Brain microvascular endothelial cell (primary cell): ENCODE data around the gene SCG5.
A peak's percentile ranks its signal among the peaks of the same experiment; 100 is the strongest.
"Not testable (repeated sequence)": the region's sequence is repeated elsewhere in the genome, so short reads cannot be mapped to it uniquely, and the experiment has no call there.

Experiments
- DNase-seq: peaks from one replicate; pipeline ENCODE4 v3.0.0-alpha.2; 2020
- H3K27ac ChIP-seq: fragments of 250-450 bp; sonication (Bioruptor Pico); 2 replicates; pipeline ENCODE4 v1.5.1; 2020; ENCODE audit warnings: mild to moderate bottlenecking, moderate library complexity
- H3K27me3 ChIP-seq: fragments of 250-450 bp; sonication (Bioruptor Pico); replicated peaks from 2 replicates; pipeline ENCODE4 v1.5.1; 2020; ENCODE audit warnings: mild to moderate bottlenecking
- H3K36me3 ChIP-seq: fragments of 250-450 bp; sonication (Bioruptor Pico); replicated peaks from 2 replicates; pipeline ENCODE4 v1.5.1; 2020; ENCODE audit warnings: mild to moderate bottlenecking
- H3K4me3 ChIP-seq: 2 replicates; pipeline ENCODE4 v1.5.1; 2011; ENCODE audit warnings: low read depth, mild to moderate bottlenecking, control low read depth, low read length, moderate library complexity
- in situ Hi-C: cut with HindIII; loops from 2 replicates; pipeline ENCODE4 v1.10.0; 2017; ENCODE audit warnings: low sequenced_read_pairs, low pct_ligation_motif_present
- TF ChIP-seq, protein P1 (sequence below): IDR thresholded peaks from 2 replicates; pipeline ENCODE4 v1.5.1; 2011; ENCODE audit warnings: low read depth, mild to moderate bottlenecking, moderate library complexity, low read length, control low read depth, inconsistent platforms; ENCODE audit errors: missing control alignments

The SCG5 gene, protein sequence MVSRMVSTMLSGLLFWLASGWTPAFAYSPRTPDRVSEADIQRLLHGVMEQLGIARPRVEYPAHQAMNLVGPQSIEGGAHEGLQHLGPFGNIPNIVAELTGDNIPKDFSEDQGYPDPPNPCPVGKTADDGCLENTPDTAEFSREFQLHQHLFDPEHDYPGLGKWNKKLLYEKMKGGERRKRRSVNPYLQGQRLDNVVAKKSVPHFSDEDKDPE

DNA sequence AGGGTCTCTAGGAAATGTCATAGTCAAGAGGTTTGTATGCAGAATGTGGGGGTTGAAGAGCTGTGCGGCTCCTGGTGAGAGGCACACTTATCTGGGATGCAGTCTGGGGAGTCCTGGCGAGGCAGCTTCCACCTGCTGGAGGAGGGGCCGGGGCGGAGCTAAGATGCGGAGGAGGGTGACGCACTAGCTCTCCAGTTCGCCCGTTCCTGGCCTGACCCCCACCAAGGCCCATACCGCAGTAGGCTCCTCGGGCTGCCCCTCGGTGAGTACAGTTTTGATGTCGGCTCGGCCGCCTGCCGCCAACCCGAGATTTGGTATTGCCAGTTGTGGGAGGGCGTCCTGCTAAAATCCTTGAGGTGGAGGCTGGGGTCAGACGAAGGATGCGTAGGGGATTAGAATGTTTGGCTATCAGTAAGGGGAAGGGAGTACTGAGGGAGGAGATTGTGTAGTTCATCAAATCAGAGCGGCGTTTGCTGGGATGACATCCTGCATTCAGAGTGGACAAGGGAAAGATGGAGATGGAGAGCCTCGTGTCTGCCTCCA is at the start of gene SCG5:
TSS of gene SCG5 (plus strand) at position 194 of the 543 bp plus-strand sequence. CDS start 1,883 bp downstream, outside the sequence.
- peak; percentile 45 for DNase-seq
- in situ Hi-C loops, result no loop called here
- H3K36me3 ChIP-seq, result no peaks in the 10 kb centered on the region
- peak within 1 kb of the TSS; percentile 55 for H3K4me3 ChIP-seq
- H3K27ac ChIP-seq, result peak within 1 kb of the TSS; percentile 13
- TF ChIP-seq, protein P1, sequence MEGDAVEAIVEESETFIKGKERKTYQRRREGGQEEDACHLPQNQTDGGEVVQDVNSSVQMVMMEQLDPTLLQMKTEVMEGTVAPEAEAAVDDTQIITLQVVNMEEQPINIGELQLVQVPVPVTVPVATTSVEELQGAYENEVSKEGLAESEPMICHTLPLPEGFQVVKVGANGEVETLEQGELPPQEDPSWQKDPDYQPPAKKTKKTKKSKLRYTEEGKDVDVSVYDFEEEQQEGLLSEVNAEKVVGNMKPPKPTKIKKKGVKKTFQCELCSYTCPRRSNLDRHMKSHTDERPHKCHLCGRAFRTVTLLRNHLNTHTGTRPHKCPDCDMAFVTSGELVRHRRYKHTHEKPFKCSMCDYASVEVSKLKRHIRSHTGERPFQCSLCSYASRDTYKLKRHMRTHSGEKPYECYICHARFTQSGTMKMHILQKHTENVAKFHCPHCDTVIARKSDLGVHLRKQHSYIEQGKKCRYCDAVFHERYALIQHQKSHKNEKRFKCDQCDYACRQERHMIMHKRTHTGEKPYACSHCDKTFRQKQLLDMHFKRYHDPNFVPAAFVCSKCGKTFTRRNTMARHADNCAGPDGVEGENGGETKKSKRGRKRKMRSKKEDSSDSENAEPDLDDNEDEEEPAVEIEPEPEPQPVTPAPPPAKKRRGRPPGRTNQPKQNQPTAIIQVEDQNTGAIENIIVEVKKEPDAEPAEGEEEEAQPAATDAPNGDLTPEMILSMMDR, result no peak
- H3K27me3 ChIP-seq, result no peaks in the 10 kb centered on the region

DNA sequence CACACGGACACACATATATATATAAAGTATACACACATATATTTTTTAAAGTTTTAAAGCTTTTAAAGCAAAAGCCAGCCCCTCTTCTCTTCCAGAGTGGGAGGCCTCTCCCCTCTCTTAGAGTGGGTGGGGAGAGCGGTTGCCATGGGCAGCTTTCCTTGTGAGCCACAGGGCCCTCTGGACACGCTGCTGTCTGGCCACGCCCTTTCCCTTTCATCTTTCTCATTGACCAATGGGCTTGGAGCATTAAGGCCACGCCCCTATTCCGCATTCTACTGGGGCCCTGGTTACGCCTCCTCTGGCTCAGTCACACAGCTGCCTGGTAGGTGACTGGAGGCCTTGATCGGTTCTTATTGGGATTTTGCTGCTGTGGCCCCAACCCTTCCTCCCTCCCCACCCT is 48.4 kb upstream of the SCG5 start, which contains the start of gene GOLGA8N:
TSS of gene GOLGA8N (plus strand) at position 306 of the 400 bp plus-strand sequence.
- H3K27ac ChIP-seq, H3K36me3 ChIP-seq, H3K27me3 ChIP-seq, H3K4me3 ChIP-seq, in situ Hi-C loops, DNase-seq: not testable (repeated sequence)

DNA sequence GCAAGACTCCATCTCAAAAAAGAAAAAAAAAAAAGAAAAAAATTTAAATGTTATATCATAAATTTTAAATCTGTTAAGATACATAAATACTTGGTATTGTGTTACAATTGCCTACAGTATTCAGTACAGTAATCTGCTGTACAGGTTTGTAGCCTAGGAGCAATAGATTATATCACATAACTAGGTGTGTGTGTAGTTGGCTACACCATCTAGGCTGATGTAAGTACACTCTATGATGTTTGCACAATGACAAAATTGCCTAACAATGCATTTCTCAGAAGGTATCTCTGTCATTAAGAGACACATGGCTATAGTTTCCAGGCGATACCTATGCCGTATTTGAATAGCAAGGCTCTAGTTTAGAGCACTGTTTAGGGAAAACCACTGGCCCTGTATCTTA is 32.0 kb upstream of the SCG5 start:
- H3K36me3 ChIP-seq, H3K27me3 ChIP-seq, in situ Hi-C loops, H3K27ac ChIP-seq, DNase-seq, H3K4me3 ChIP-seq: not testable (repeated sequence)

GRCh38 chr15:32610719-32611118 is 30.8 kb upstream of the SCG5 start:
- in situ Hi-C loops, H3K36me3 ChIP-seq, H3K27ac ChIP-seq, H3K27me3 ChIP-seq, H3K4me3 ChIP-seq: not testable (repeated sequence)
- DNase-seq, result peak; percentile 27

GRCh38 chr15:32614712-32615050 is 26.8 kb upstream of the SCG5 start:
- H3K27me3 ChIP-seq, H3K36me3 ChIP-seq, DNase-seq, in situ Hi-C loops: not testable (repeated sequence)
- Histone ChIP-seq H3K4me3 (peak overlapping the region; percentile 60), H3K27ac (peak overlapping the region; percentile 73)

DNA sequence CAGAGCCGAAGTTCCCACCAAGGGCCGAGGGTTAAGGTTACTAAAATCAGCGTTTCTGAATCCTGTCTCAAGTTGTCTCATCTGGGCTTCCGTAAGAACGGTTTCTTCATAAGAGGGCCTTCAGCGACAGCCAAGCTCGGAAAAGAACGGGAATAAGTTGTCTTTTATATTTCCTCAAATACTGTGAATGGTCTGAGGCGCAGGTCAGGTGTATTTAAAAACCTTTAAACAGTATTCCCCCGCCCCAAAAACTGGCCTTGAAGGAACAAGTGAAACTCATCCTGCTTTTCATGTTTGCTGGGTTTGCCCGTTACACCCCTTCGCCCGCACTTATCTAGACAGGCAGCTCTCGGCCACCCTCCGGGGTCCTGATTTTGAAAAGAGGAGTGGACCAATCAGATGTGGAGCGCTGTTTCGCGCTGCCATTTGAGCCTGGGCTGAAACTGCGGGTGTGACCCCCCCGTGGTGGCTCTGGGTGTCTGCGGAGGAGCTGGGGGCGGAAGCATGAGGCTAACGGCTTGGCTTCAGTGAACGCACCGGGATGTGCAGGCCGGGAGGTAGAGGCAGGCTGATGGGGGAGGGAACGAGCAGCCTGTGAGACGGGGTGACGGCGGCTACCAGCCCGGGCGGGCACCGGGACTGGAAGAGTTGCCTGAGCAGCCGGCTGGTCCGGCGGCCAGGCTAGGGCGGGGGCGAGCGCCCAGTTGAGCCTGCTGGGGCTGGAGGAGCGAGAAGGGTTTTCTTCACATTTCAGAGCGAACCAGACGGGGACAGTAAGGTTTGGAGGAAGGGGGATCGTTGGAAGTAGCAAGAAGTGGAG is 26.2 kb upstream of the SCG5 start, which contains the start of gene ARHGAP11A:
TSS of gene ARHGAP11A (plus strand) at position 454 of the 820 bp plus-strand sequence. CDS start 708 bp downstream, outside the sequence.
- DNase-seq, result peak; percentile 85
- H3K36me3 ChIP-seq, H3K27me3 ChIP-seq, in situ Hi-C loops: not testable (repeated sequence)
- Histone ChIP-seq H3K27ac (peak within 1 kb of the TSS; percentile 73), H3K4me3 (peak within 1 kb of the TSS; percentile 60)
- TF ChIP-seq, protein P1, result peak; percentile 16

DNA sequence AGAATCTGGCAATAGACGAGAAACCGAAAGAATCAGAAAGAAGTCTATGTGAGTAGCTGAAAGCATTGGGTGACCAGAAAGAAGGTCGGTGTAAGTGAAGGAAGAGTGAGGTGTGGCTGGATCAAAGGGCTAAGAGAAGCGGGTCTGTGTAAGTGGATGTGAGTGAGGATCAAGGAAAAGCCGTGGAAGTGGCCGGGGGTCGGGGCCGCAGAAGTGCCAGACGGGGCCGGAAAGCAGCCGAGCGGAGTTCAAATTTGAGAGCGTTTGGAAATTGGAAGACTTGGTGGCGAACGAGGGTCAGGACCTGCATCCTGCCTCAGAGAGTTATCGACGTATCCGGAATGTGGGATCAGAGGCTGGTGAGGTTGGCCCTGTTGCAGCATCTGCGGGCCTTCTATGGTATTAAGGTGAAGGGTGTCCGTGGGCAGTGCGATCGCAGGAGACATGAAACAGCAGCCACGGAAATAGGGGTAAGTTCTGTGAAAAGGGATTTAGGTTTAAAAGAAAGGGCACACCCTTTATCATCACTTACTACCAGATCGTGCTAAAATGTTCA is 25.6 kb upstream of the SCG5 start:
- in situ Hi-C loops, DNase-seq, H3K36me3 ChIP-seq, H3K27me3 ChIP-seq: not testable (repeated sequence)
- peak overlapping the region; percentile 37 for H3K27ac ChIP-seq
- peak overlapping the region; percentile 60 for H3K4me3 ChIP-seq

DNA sequence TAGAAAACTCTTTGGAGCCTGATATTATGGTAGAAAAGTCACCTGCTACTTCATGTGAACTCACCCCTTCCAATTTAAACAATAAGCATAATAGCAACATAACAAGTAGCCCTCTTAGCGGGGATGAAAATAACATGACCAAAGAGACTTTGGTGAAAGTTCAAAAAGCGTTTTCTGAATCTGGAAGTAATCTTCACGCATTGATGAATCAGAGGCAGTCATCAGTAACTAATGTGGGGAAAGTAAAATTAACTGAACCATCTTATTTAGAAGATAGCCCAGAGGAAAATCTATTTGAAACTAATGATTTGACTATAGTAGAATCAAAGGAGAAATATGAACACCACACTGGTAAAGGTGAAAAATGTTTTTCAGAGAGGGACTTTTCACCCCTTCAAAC is 5.1 kb upstream of the SCG5 start:
- in situ Hi-C loops, result no loop called here
- peaks cover 4% of the 10 kb centered on the region for H3K36me3 ChIP-seq
- no peaks in the 10 kb centered on the region for H3K27me3 ChIP-seq
- no peak overlapping the region for H3K4me3 ChIP-seq
- no peak overlapping the region for H3K27ac ChIP-seq
- TF ChIP-seq, protein P1, result no peak
- DNase-seq, result no peak
